Esophagus mucosa (tissue), 1 donor: ENCODE data around the gene TULP4. TPM values are rescaled to one million over a fixed set of nuclear protein-coding genes. Genes with fewer than 3 reads are reported as not detected.
"Not testable (repeated sequence)": the region's sequence is repeated elsewhere in the genome, so short reads cannot be mapped to it uniquely, and the experiment has no call there.

ENCODE experiments used
- ATAC-seq: fragments of 200-7000 bp; cut with Tn5 transposase; one replicate; pipeline ENCODE4 v1.9.1; 2020
- total RNA-seq: library from RNA; stranded (reverse); gene quantifications from one replicate; pipeline ENCODE4 v1.2.4, GENCODE V29; 2023
- donor health status: DM: yes; HTN: yes; CAD: no.

TULP4 gene
- total RNA-seq, 1 donor from 2014 or later: 35.6 TPM

DNA sequence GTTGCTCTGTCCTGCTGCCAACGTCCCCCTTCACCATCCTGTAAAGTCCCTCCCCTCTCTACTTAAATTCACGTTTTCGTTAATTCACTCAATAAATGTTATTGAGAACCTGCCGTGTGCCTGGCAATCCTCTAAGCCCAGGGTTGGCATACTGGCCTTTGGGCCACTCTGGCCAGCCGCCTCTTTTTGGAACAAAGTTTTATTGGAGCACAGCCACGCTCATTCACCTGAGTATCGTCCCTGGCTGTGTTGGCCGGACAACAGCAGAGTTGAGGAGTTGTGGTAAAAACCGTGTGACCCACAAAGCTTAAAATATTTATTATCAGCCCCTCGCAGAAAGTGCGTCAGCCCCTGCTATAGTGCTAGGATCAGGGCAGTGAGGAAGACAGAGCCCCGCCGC, 192.9 kb downstream of the TULP4 start:
- no peak for ATAC-seq

DNA sequence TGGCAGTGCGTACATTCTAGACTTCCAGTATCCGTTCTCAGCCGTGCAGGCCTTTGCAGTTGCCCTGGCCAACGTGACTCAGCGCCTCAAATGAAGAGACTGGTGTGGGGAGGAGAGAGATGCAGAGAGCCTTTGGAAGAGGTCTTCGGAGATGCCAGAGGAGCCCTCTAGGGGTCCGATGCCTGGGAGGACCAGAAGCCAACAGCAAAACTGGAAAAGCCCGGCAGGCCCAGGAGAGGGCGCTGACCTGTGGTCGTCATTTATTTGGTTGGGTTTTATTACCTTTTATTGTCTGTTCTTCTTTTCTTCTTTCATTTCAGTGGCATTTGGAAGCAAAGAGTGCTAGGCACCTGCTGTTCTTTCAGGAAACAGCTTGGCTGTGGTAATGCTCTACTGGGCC, 194.3 kb downstream of the TULP4 start:
- no peak for ATAC-seq

DNA sequence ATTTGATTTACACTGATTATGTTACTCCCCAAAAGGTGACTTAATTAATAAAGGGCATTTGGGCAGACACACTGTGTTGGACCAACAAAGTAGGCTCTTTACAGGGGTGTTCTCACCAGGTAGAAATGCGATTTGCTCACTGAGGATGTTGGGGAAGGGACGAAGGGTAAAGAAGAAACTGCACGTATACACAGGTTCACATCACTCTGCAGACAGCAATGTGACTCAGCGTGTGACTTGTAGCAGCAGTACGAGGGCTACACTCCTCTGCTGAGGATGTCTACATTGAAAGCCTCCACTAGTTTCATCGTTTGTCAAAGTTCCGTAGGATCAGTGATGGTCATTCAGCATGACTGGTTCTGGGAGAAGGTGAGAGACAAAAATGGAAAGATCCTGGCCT, 194.9 kb downstream of the TULP4 start:
- ATAC-seq: no peak

DNA sequence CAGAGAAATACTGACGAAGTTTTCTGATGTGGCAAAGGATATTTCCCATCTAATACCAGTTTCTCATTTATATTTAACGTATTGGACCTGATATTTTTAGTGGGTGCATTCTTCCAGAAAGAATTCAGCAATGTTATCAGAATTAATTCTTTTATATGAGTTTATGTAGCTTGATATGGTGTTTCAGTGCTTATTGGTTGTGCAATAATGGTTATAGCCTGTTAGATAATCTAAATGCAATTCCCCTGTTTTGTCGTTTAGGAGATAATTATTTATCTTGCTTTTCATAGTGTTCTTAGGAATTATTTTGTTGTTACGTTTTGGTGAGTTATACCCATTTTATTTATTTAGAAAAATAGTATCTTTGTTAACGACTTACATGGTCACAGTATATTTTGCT, 196.2 kb downstream of the TULP4 start:
- ATAC-seq: no peak

DNA sequence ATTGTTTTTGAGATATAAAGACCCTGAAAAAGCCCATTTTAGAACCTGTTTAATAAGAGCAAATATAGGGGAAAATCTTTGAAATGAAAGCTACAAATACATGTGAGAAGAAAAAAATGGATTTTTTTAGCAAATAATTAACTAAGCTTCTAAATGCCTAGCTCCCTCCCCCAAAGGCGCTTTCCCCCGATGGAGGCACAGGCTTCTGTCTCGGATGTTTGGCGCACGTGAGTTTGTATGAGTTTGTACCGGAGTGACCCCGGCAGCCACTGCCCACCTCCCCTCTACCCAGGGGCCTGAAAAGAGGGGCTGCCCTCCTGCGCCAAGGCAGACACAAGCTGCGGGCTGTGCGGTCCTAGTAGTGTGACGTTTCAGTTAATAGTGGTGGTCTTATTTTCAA, 197.2 kb downstream of the TULP4 start:
- no peak for ATAC-seq

DNA sequence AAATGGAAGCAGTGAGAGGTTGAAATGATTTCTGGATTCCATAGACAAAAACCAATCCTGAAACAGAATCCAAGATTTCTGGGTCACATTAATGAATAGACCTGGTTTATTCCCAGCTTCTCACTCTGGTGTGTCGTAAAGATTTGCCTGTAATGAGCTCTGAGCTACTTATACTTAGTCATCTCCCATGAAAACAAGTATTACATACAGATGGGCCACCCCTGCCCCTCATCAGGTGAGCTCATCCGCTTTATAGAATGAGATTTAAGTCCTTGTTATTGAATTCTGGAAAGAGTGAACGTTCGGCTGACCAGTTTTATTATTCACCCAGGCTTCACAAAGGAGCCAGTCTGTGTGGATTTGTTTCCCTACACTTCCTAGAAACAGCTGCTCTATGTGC, 200.5 kb downstream of the TULP4 start:
- ATAC-seq: no peak

DNA sequence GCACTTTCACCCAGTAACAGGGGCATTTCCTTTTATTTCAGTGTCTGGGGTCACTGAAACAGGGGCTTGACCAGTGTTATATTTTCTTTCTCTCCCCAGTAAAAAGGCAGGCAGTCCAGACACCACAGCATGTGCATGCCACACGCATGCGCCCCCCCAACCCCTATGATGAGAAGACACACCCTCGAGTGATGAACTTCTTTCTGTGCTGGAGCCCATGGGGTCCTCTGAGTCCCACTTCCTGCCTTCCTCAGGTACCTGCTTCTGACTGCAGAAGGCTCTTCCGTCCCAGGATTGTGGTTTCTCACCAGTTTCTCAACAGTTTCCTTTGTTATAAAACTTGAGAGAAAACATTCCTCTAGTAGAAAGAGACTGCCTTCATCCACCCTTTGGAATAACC, 201.9 kb downstream of the TULP4 start:
- ATAC-seq: no peak

DNA sequence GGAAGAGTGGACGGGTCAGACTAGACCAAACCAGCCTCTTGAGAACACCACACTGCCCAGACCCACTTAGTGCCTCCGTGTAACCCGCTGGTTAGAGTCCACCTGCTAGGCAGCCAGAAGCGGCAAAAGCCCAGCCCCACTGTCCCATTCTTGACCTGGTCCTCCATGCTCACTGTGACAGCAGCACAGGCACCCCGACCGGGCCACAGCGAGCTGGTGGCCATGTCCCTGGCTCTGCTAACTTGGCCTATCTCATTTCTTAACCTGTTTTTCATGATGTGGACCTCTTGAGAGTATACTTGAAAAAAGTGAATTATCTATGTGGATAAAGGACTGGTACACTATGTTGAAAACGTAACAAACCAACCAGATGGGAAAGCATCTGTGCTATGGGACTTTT, 202.7 kb downstream of the TULP4 start:
- no peak for ATAC-seq

DNA sequence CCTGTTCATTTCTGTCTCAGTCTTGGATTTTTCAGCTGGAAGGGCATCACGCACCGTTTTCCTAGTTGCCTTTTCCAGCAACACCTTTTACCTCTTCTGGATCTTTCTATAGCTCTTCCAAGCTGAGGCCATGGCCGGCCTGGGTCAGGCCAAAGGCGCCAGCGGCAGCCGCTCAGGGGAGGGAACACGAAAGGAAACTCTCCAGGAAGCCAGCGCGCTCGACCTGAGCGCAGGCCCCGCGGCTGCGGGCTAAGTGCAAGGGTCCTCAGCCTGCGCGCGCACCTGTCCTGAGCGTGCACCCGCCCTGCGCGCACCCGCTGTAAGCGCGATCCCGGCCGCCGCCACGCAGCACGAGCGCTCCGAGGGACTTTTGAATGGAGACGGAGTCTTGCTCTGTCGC, 203.8 kb downstream of the TULP4 start:
- no peak for ATAC-seq

DNA sequence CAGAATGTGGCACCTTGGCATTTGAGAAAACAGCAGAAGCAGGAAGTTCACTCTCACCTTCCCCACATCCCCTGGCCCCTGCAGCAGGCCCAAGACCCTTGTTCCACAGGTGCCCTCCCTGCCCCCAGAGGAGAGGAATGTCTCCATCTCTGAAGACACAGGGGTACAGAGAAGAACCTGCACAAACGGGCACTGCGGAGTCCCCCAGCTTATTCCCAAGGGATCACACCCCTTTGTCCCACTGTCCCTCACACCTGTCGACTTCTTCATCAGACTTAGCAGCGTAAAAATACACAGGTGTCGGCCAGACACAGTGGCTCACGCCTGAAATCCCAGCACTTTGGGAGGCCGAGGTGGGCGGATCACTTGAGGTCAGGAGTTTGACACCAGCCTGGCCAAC, 204.8 kb downstream of the TULP4 start:
- ATAC-seq: no peak

DNA sequence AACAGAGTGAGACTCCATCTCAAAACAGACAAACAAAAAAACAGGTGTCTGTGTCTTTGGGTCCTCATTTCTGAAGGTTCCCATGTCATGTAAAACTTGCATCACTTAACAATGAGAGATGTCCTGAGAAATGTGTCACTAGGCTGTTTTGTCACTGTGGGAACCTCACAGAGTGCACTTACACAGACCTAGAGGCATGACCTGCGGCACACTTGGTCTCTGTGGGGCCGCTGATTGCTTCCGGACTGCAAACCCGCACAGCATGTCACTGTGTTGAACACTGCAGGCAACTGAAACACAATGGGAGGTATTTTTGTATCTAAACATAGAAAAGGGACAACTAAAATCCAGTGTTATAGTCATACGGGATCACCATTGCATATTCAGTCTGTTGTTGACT, 205.3 kb downstream of the TULP4 start:
- ATAC-seq: no peak

DNA sequence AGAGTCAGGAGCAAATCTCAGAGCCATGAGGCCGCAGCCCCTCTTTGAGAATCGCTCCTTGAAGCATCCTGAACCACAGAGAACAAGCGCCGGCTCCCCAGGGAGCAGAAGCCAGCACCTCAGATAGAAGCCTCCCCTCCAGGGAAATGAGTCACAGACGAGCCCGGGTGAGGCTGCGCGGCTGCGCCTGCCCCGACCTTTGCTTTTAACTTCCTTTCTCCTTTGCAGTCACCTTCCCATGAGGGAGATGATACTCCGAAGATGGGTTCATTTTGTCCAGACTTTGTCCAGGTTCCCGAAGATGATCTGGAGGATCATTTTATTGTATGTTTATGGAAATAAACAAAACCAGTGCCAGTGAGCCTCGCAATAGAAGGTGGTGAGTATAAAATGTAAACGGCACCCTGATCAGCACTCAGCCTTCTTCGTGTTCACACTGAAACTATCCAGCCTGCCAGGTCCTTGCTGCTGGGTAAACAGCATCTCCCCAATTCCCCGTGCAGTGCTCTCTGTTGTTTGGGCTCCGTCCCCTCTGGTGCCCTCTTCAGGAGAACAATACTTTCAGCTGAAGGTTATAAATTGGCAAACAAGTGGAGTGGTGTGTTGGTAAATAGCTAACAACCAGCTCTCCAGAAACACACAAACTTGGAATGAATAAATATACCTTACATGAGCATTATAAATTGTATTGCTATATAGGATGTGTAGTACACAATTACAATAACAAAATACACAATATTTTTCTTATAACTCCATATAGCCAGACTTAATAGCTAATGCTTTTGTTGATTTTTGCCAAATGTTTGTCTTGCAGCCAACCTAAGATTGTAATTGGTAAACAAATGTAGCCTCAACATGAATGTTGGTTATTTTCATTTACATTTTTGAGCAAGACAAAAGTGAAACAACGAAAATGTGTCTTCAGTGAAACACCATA, 206.2 kb downstream of the TULP4 start:
- peak; percentile 84 for ATAC-seq

DNA sequence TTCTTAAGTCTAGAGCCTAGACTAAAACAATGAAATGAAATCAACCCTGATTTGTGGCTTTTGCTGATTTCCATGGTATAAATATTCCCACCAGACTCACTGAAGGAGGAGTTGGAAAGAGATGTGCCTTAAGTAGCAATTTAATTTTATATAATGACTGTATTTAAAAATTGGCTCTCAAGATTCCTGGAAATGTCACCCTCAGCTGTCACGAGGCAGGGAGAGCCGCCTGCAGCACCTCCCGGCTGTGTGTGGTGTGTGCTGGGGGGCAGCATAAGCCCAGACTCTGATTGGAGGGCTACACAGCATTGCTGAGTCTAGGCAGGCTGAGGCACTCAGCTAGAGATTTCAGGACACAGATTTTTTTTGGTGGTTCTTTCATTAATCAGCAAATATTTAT, 207.0 kb downstream of the TULP4 start:
- no peak for ATAC-seq

DNA sequence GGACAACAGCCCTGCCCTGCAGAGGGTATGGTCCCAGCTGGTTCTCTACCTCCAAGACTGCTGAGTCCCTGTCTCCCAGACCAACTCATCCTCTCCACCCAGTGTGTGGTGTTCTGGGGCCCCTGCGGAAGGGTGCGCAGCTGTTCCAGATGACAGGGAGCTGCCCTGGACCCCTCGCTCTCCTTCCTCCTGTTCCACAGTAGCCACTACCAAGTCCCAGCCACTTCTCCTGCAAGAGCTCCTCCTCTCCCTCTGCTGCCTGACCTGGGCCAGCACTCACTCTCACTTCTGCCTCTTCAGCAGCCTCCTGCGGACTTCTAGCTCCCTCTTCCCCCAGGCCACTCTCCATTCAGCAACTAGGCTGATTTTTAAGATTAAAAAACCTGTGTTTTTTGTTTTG, 207.5 kb downstream of the TULP4 start:
- ATAC-seq: no peak

DNA sequence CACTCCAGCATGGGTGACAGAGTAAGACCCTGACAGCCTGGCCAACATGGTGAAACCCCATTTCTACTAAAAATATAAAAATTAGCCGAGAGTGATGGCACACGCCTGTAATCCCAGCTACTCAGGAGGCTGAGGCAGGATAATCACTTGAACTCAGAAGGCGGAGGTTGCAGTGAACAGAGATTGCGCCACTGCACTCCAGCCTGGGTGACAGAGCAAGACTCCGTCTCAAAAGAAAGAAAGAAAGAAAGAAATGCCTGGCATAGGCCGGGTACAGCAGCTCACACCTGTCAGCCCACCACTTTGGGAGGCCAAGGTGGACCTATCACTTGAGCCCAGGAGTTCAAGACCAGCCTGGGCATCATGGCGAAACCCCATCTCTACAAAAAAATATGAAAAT, 208.7 kb downstream of the TULP4 start:
- ATAC-seq: not testable (repeated sequence)

DNA sequence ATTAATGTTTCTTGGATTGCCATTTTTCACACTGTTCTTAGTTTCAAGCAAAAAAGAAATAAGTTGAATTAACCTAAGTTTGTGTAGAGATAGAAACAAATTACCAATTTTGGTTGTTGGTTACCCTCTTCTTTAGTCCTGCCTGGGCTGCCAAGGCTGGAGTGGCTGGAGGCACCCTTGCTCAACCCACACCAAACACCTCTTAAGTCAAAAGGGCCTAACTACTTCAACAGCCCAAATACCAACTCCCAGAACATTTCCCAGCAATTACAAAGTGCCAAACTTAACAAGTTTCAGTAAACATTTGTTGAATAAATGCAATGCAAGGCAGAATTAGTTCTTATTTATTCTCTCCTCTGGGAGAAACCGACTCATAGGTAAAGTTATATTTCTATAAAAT, 209.5 kb downstream of the TULP4 start:
- no peak for ATAC-seq

DNA sequence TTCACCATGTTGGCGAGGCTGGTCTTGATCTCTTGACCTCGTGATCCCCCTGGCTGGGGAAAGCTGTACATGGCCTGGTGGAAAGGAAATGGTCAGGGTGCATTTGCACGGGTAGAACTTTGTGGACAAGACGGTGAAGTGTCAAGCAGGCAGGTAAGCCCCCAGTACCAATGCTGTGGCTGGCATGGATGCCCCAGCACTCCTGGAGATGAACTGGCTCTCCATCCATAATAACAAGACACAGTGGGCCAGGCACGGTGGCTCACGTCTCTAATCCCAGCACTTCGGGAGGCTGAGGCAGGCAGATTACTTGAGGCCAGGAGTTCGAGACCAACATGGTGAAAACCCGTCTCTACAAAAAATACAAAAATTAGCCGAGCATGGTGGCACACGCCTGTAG, 210.4 kb downstream of the TULP4 start:
- no peak for ATAC-seq

DNA sequence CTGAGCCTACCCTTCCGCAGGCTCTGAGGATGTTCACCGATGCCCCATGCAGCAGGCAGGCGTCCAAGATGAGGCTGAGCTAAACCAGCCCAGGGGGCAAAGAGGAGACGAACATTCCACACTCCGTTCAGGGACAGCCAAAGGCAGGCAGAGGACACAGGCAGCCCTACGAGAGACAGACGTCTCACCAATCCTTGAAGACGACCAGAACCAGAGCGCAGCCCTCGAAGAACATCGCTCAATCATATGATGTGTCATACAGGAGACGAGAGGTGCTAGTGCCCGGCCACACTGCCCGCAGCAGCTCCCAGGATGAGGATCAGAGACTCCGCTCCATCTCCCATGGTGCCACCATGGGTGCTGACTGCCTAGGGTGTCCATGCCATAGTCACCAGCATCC, 212.0 kb downstream of the TULP4 start:
- ATAC-seq: no peak

DNA sequence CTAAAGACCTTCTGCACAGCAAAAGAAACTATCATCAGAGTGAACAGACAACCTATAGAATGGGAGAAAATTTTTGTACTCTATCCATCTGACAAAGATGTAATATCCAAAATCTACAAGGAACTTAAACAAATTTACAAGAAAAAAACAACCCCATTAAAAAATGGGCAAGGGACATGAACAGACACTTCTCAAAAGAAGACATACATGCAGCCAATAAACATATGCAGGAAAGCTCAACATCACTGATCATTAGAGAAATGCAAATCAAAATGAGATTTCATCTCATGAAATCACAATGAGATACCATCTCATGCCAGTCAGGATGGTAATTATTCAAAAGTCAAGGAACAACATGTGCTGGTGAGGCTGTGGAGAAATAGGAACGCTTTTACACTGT, 215.6 kb downstream of the TULP4 start:
- ATAC-seq: not testable (repeated sequence)

DNA sequence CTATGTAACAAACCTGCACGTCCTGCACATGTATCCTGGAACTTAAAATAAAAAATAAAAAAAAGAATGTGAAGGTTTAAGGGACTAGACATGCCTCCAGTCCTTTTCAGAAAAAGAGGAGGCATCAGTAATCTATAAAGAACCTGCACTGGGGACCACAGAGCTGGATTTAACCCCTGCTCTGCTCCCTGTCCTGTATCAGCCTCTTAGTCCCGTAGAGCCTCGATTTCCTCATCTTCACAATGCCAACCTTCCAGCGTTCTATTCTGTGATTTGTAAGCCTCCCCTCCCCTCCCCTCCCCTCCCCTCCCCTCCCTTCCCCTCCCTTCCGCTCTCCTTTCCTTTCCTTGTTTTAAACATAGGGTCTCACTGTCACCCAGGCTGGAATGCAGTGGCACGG, 216.6 kb downstream of the TULP4 start:
- no peak for ATAC-seq

DNA sequence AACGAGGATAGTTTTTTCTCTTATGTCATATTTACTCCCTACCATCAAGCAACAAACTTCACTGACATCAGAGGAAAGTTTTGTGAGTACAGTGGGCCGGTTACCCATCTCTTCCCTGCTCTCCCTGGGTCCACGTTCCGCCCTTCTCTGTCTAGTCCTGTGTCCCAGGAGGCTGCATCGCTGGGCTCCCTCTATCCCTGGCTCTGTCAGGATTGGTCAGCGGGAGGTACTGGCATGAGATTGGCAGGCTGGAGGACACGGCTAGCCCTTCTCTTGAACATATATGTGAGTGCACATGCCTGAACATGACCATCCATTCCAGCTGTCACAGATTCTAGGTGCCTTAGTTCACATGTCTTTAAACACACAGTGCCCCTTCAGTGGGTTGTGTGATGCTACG, 217.4 kb downstream of the TULP4 start:
- ATAC-seq: no peak

DNA sequence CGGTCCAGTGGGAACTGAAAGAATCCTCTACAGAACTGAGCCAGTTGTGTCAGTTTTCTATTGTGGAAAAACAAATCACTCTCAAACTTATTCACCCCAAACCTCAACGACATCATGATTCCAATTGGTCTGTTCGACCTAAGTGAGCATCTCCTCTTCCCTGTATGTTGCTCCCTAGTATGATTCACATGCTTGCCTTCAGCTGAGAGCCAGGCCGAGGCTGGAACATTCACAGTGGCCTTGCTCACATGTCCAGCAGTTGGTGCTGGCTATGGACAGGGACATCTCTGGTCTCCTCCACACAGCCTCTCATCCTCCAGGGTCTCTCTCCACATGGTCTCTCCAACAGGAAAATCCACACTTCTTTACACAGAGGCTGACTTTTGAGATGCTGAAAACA, 219.3 kb downstream of the TULP4 start:
- ATAC-seq: no peak

DNA sequence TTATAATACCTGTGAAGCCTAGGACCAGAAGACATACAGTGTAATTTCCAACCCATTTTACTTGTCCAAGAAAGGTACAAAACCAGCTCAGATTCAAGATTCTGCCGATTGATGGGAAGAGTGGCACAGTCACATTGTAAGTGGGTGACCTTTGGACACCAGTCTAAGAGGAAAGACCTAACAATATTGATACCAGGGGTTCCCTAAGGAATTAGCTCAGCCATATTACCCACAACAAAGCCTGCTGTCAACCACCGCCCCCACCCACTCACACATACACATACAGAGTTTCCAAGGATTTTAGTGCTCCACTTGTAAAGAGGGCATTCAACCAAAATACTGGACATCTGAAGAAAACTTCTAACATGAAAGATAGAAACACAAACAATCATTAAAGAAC, 219.7 kb downstream of the TULP4 start:
- no peak for ATAC-seq

DNA sequence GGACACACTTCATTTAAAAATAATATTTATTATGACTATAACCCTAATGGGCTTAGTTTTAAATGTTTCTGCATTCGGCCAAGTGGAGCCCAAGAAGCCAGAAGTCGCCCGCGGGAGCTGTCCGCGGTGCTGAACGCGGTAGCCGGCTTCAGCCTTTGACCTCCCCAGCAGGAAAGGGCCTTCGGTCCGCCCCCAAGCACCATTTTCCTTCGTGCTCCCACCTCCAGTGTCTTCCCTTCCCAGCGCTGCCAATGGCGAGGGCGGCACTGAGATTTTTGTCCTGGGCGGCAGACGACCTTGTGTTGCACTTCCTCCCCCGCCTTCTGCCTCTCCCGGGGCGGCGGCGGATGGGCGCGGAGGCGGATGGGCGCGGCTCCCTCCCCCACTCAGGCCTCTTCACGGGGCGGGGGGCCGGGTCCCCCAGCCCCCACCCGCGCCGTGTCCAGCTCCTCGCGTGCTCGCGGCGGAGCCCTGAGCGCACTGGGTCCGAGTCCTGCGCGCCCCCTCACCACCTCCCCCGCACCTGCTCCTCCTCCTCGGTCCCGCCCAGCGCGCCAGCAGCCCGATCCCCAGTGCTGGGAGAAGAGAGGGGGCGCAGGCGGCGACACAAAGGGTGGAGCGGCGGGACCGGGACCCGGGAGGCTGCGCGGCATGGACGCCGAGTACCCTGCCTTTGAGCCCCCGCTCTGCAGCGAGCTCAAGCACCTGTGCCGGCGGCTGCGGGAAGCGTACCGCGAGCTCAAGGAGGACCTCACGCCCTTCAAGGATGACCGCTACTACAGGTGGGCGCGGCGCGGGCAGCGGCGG, 224.0 kb downstream of the TULP4 start:
- peak; percentile 72 for ATAC-seq
